ENCODE measurements around the gene AOC1. TPM values are rescaled to one million over a fixed set of nuclear protein-coding genes. Genes with fewer than 3 reads are reported as not detected.

Gene AOC1
- total RNA-seq, 2 donors from 2014 or later: not detected

- Histone ChIP-seq H3K36me3 (no peaks in the 10 kb centered on the region), H3K27ac (no peak overlapping the region), H3K27me3 (no peaks in the 10 kb centered on the region), H3K9me3 (no peaks in the 10 kb centered on the region), H3K4me3 (no peak overlapping the region), H3K4me1 (no peaks in the 10 kb centered on the region)
- TF ChIP-seq, protein P1, sequence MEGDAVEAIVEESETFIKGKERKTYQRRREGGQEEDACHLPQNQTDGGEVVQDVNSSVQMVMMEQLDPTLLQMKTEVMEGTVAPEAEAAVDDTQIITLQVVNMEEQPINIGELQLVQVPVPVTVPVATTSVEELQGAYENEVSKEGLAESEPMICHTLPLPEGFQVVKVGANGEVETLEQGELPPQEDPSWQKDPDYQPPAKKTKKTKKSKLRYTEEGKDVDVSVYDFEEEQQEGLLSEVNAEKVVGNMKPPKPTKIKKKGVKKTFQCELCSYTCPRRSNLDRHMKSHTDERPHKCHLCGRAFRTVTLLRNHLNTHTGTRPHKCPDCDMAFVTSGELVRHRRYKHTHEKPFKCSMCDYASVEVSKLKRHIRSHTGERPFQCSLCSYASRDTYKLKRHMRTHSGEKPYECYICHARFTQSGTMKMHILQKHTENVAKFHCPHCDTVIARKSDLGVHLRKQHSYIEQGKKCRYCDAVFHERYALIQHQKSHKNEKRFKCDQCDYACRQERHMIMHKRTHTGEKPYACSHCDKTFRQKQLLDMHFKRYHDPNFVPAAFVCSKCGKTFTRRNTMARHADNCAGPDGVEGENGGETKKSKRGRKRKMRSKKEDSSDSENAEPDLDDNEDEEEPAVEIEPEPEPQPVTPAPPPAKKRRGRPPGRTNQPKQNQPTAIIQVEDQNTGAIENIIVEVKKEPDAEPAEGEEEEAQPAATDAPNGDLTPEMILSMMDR (IDR thresholded peaks at IDR 0.05): no peak
- DNase-seq (ENCODE audit: low spot score): no peak
Measured at GRCh38 chr7:150910996-150911422, 58.7 kb downstream of the AOC1 start.

Other genes starting within 250 kb of the AOC1 start
- 10 to 100 TPM; 15.8 to 21.5 TPM for gene GIMAP6, start 220.1 kb upstream of the AOC1 start, total RNA-seq
- gene GIMAP2, start 166.8 kb upstream of the AOC1 start, total RNA-seq: 1 to 10 TPM; 3.8 to 8.3 TPM
- gene GIMAP1, start 135.9 kb upstream of the AOC1 start, total RNA-seq: 1 to 10 TPM; 5.6 to 8.0 TPM
- gene GIMAP5, start 115.1 kb upstream of the AOC1 start, total RNA-seq: 10 to 100 TPM; 14.5 to 22.2 TPM
- 100 to 1,000 TPM; 162 to 227 TPM for gene TMEM176B, start 52.2 kb upstream of the AOC1 start, total RNA-seq
- 100 to 1,000 TPM in 1 of 2 donors, 10 to 100 TPM in 1; 56.3 to 102 TPM for gene TMEM176A, start 51.7 kb upstream of the AOC1 start, total RNA-seq
- 100 to 1,000 TPM; 119 to 128 TPM for gene KCNH2, start 125.8 kb downstream of the AOC1 start, total RNA-seq
- 10 to 100 TPM; 14.5 to 78.6 TPM for gene NOS3, start 138.5 kb downstream of the AOC1 start, total RNA-seq
- not detected for gene ATG9B, start 172.0 kb downstream of the AOC1 start, total RNA-seq
- 10 to 100 TPM; 11.9 to 20.6 TPM for gene ABCB8, start 175.9 kb downstream of the AOC1 start, total RNA-seq
- gene ASIC3, start 196.0 kb downstream of the AOC1 start, total RNA-seq: 1 to 10 TPM; 1.1 to 1.2 TPM
- gene CDK5, start 205.4 kb downstream of the AOC1 start, total RNA-seq: 1 to 10 TPM; 4.4 to 4.9 TPM
- gene SLC4A2, start 207.1 kb downstream of the AOC1 start, total RNA-seq: 100 to 1,000 TPM in 1 of 2 donors, 10 to 100 TPM in 1; 55.3 to 114 TPM
- gene FASTK, start 228.3 kb downstream of the AOC1 start, total RNA-seq: 10 to 100 TPM; 85.9 to 96.4 TPM
- 10 to 100 TPM; 28.0 to 53.6 TPM for gene TMUB1, start 231.0 kb downstream of the AOC1 start, total RNA-seq
- 10 to 100 TPM; 29.8 to 42.1 TPM for gene AGAP3, start 234.0 kb downstream of the AOC1 start, total RNA-seq

Measured in right atrium auricular region (tissue), 2 donors.